Right lobe of liver (tissue), 4 donors: Measurements from ENCODE around the gene TBC1D1.

Experiments
- POLR2A ChIP-seq: fragments of 450-650 bp; IDR thresholded peaks from one replicate; pipeline ENCODE4 v1.6.1; 2017; ENCODE audit warnings: antibody characterized with exemption, mild to moderate bottlenecking
- TF ChIP-seq, protein P1 (sequence below), 4 donors: fragments of 200-600 bp in 3 of 4; fragments of 450-650 bp in 1 of 4; IDR thresholded peaks; one replicate each; pipeline versions ENCODE4 v1.5.1 to v1.8.0; 2016 to 2022; ENCODE audit warnings: antibody characterized with exemption in 4 of 4, mild to moderate bottlenecking in 2 of 4
- donor health status: DM: no; HTN: no; CAD: no.
- donor health status: DM: no; HTN: no; CAD: no.
- donor health status: DM: no; HTN: yes; CAD: no.

DNA sequence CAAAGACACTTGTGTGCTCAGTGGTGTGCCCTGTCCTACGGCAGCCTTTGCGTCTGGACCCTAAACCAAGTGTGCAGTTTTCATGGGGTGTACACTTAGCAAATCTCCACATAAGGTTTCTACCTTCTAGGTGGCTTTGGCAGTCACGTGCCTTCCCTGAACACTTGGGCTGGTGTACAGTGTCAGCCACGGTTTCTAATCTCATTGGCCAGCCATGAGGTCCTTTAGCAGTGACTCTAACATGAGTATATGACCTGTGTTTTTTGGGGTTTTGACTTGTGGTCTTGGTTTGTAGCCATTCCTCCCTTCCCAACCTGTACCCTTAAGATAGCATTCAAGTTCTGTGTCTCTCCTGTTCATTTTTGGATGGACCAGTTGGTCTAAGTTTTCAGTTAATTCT, 145.7 kb downstream of the TBC1D1 start:
- TF ChIP-seq, protein P1, sequence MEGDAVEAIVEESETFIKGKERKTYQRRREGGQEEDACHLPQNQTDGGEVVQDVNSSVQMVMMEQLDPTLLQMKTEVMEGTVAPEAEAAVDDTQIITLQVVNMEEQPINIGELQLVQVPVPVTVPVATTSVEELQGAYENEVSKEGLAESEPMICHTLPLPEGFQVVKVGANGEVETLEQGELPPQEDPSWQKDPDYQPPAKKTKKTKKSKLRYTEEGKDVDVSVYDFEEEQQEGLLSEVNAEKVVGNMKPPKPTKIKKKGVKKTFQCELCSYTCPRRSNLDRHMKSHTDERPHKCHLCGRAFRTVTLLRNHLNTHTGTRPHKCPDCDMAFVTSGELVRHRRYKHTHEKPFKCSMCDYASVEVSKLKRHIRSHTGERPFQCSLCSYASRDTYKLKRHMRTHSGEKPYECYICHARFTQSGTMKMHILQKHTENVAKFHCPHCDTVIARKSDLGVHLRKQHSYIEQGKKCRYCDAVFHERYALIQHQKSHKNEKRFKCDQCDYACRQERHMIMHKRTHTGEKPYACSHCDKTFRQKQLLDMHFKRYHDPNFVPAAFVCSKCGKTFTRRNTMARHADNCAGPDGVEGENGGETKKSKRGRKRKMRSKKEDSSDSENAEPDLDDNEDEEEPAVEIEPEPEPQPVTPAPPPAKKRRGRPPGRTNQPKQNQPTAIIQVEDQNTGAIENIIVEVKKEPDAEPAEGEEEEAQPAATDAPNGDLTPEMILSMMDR (IDR thresholded peaks at IDR 0.05): no peak
- no peak for TF ChIP-seq POLR2A
